ACC112 (cell line): Measurements from ENCODE around the gene TLE5.
"Not testable (repeated sequence)": the region's sequence is repeated elsewhere in the genome, so short reads cannot be mapped to it uniquely, and the experiment has no call there.

Experiments
- H2AFZ ChIP-seq: fragments of 200-600 bp; sonication (generic); one replicate; pipeline ENCODE4 v1.6.0; 2017; ENCODE audit warnings: antibody characterized with exemption, low read length; ENCODE audit not compliant: unreplicated experiment
- H3K27ac ChIP-seq: fragments of 200-600 bp; sonication (generic); 2 replicates; pipeline ENCODE4 v1.5.1; 2014; ENCODE audit warnings: low read depth, mild to moderate bottlenecking, antibody characterized with exemption, low read length, moderate library complexity
- H3K27me3 ChIP-seq: fragments of 200-600 bp; sonication (generic); 2 replicates; pipeline ENCODE4 v1.6.1; 2014; ENCODE audit warnings: mild to moderate bottlenecking, antibody characterized with exemption, low read length, moderate library complexity, mixed read lengths; ENCODE audit not compliant: insufficient read depth
- H3K36me3 ChIP-seq: fragments of 200-600 bp; sonication (generic); 2 replicates; pipeline ENCODE4 v1.6.1; 2016; ENCODE audit warnings: mild to moderate bottlenecking, antibody characterized with exemption, low read length, moderate library complexity, mixed read lengths; ENCODE audit not compliant: insufficient read depth
- H3K4me1 ChIP-seq: fragments of 200-600 bp; sonication (generic); one replicate; pipeline ENCODE4 v1.6.1; 2016; ENCODE audit warnings: low read length, mixed read lengths; ENCODE audit not compliant: insufficient read depth, unreplicated experiment, control insufficient read depth
- H3K4me3 ChIP-seq: fragments of 200-600 bp; sonication (generic); 2 replicates; pipeline ENCODE4 v1.5.1; 2014; ENCODE audit warnings: mild to moderate bottlenecking, low read depth, low read length
- H3K79me2 ChIP-seq: fragments of 200-600 bp; sonication (generic); one replicate; pipeline ENCODE4 v1.6.0; 2016; ENCODE audit warnings: low read length; ENCODE audit not compliant: control insufficient read depth, unreplicated experiment, insufficient read depth

The TLE5 gene

GRCh38 chr19:3020321-3020960 lies 41.9 kb downstream of the TLE5 start:
- H3K27ac ChIP-seq = no peak overlapping the region
- no peaks in the 10 kb centered on the region for H3K36me3 ChIP-seq
- no peak overlapping the region for H2AFZ ChIP-seq
- no peaks in the 10 kb centered on the region for H3K4me1 ChIP-seq
- no peaks in the 10 kb centered on the region for H3K79me2 ChIP-seq
- H3K27me3 ChIP-seq = no peaks in the 10 kb centered on the region
- H3K4me3 ChIP-seq = no peak overlapping the region

- Histone ChIP-seq H3K36me3 (no peaks in the 10 kb centered on the region), H3K79me2 (no peaks in the 10 kb centered on the region), H3K27ac (no peak overlapping the region), H3K4me1 (no peaks in the 10 kb centered on the region), H2AFZ (no peak overlapping the region), H3K4me3 (no peak overlapping the region), H3K27me3 (no peaks in the 10 kb centered on the region)
Observed at GRCh38 chr19:3019211-3019854, 43.0 kb downstream of the TLE5 start.

GRCh38 chr19:3017923-3018322 lies 44.4 kb downstream of the TLE5 start:
- H2AFZ ChIP-seq = no peak overlapping the region
- no peak overlapping the region for H3K27ac ChIP-seq
- no peaks in the 10 kb centered on the region for H3K36me3 ChIP-seq
- no peaks in the 10 kb centered on the region for H3K79me2 ChIP-seq
- no peaks in the 10 kb centered on the region for H3K4me1 ChIP-seq
- H3K27me3 ChIP-seq = no peaks in the 10 kb centered on the region
- H3K4me3 ChIP-seq = no peak overlapping the region

GRCh38 chr19:3015126-3016057 lies 46.9 kb downstream of the TLE5 start:
- Histone ChIP-seq H3K4me1 (no peaks in the 10 kb centered on the region), H3K4me3 (no peak overlapping the region), H3K79me2 (no peaks in the 10 kb centered on the region), H3K27me3 (no peaks in the 10 kb centered on the region), H3K36me3 (no peaks in the 10 kb centered on the region), H2AFZ (no peak overlapping the region), H3K27ac (no peak overlapping the region)

GRCh38 chr19:3014135-3014534 lies 48.2 kb downstream of the TLE5 start:
- H3K79me2 ChIP-seq = no peaks in the 10 kb centered on the region
- H3K27ac ChIP-seq = no peak overlapping the region
- no peak overlapping the region for H2AFZ ChIP-seq
- no peak overlapping the region for H3K4me3 ChIP-seq
- H3K36me3 ChIP-seq = no peaks in the 10 kb centered on the region
- no peaks in the 10 kb centered on the region for H3K4me1 ChIP-seq
- no peaks in the 10 kb centered on the region for H3K27me3 ChIP-seq

- no peaks in the 10 kb centered on the region for H3K36me3 ChIP-seq
- no peaks in the 10 kb centered on the region for H3K4me1 ChIP-seq
- H3K27ac ChIP-seq = no peak overlapping the region
- no peak overlapping the region for H2AFZ ChIP-seq
- H3K4me3 ChIP-seq = no peak overlapping the region
- H3K79me2 ChIP-seq = no peaks in the 10 kb centered on the region
- no peaks in the 10 kb centered on the region for H3K27me3 ChIP-seq
Observed at GRCh38 chr19:3013263-3013725, 49.0 kb downstream of the TLE5 start.

GRCh38 chr19:3012621-3013262 lies 49.6 kb downstream of the TLE5 start:
- no peaks in the 10 kb centered on the region for H3K27me3 ChIP-seq
- H3K4me3 ChIP-seq = no peak overlapping the region
- H3K36me3 ChIP-seq = no peaks in the 10 kb centered on the region
- H2AFZ ChIP-seq = no peak overlapping the region
- no peaks in the 10 kb centered on the region for H3K79me2 ChIP-seq
- no peak overlapping the region for H3K27ac ChIP-seq
- H3K4me1 ChIP-seq = no peaks in the 10 kb centered on the region

- not testable (repeated sequence) for H3K36me3 ChIP-seq, H3K79me2 ChIP-seq, H3K4me3 ChIP-seq, H3K27ac ChIP-seq, H3K4me1 ChIP-seq, H3K27me3 ChIP-seq, H2AFZ ChIP-seq
Observed at GRCh38 chr19:3012059-3012458, 50.2 kb downstream of the TLE5 start.

GRCh38 chr19:3010871-3011270 lies 51.4 kb downstream of the TLE5 start:
- Histone ChIP-seq H2AFZ (no peak overlapping the region), H3K36me3 (no peaks in the 10 kb centered on the region), H3K4me3 (no peak overlapping the region), H3K27me3 (no peaks in the 10 kb centered on the region), H3K4me1 (no peaks in the 10 kb centered on the region), H3K79me2 (no peaks in the 10 kb centered on the region), H3K27ac (no peak overlapping the region)

GRCh38 chr19:3008994-3009393 lies 53.3 kb downstream of the TLE5 start:
- Histone ChIP-seq H3K4me3 (no peak overlapping the region), H3K79me2 (no peaks in the 10 kb centered on the region), H3K27ac (no peak overlapping the region), H2AFZ (no peak overlapping the region), H3K4me1 (no peaks in the 10 kb centered on the region), H3K27me3 (no peaks in the 10 kb centered on the region), H3K36me3 (no peaks in the 10 kb centered on the region)
